Body of pancreas (tissue), 4 donors: ENCODE results near the gene BRMS1. TPM values are rescaled to one million over a fixed set of nuclear protein-coding genes. Genes with fewer than 3 reads are reported as not detected.

Experiments used
- ATAC-seq: fragments of 150-250 bp; one replicate; pipeline ENCODE4 v1.9.1; 2016
- DNase-seq, 4 donors: peaks; one replicate each; pipeline ENCODE4 v3.0.0-alpha.2; 2019
- H3K27ac ChIP-seq, 4 donors: fragments of 200-600 bp; sonication (generic); 1 replicate in 3 of 4; 2 replicates in 1 of 4; pipeline versions ENCODE4 v1.5.1 to v1.6.1; 2016 to 2019; ENCODE audit warnings: mild to moderate bottlenecking in 1 of 4, mixed read lengths in 1 of 4, moderate library complexity in 1 of 4
- H3K27me3 ChIP-seq, 2 donors: fragments of 200-600 bp; sonication (generic); one replicate each; pipeline ENCODE4 v1.6.0; 2016; ENCODE audit warnings: mild to moderate bottlenecking in 1 of 2
- H3K36me3 ChIP-seq, 2 donors: fragments of 200-600 bp; sonication (generic); replicated peaks in 1 of 2; 2 replicates each; pipeline ENCODE4 v1.5.1; 2016; ENCODE audit warnings: low read depth in 2 of 2; ENCODE audit not compliant: insufficient read depth in 1 of 2
- H3K4me1 ChIP-seq: fragments of 200-600 bp; sonication (generic); one replicate; pipeline ENCODE4 v1.6.0; 2016
- H3K4me3 ChIP-seq, 2 donors: fragments of 200-600 bp; sonication (generic); 1 replicate in 1 of 2; 2 replicates in 1 of 2; pipeline ENCODE4 v1.5.1; 2016 to 2019
- H3K9me3 ChIP-seq, 3 donors: fragments of 200-600 bp; sonication (generic); 1 replicate in 2 of 3; 2 replicates in 1 of 3; pipeline ENCODE4 v1.5.1; 2016
- POLR2A ChIP-seq, 3 donors: fragments of 450-650 bp; IDR thresholded peaks; one replicate each; pipeline ENCODE4 v1.6.1; 2016; ENCODE audit warnings: antibody characterized with exemption in 3 of 3, mild to moderate bottlenecking in 2 of 3
- WGBS, 2 donors: methylation state at CpG; one replicate each; pipeline ENCODE4 v1.1.5; 2017; 5-methylcytosine and 5-hydroxymethylcytosine counted together
- intact Hi-C: fragments of 100-400 bp; cut with DNase I; formaldehyde crosslinking; loops from one replicate; pipeline ENCODE4 v1.15.1; 2023
- total RNA-seq, 2 donors: library from RNA; depleted of rRNA; stranded (reverse); fragments of >200 nt; gene quantifications; one replicate each; pipeline ENCODE4 v1.1.0, GENCODE V29; 2016
- TF ChIP-seq, protein P1 (sequence below), 7 experiments: fragments of 450-650 bp in 4 of 7; fragments of 200-600 bp in 3 of 7; sonication (generic) in 3 of 7; IDR thresholded peaks; one replicate each; pipeline ENCODE4 v1.5.1; 2016 to 2019; ENCODE audit warnings: antibody characterized with exemption in 7 of 7

BRMS1 gene
- total RNA-seq, 2 donors from 2014 or later: 19.4 to 23.1 TPM

DNA sequence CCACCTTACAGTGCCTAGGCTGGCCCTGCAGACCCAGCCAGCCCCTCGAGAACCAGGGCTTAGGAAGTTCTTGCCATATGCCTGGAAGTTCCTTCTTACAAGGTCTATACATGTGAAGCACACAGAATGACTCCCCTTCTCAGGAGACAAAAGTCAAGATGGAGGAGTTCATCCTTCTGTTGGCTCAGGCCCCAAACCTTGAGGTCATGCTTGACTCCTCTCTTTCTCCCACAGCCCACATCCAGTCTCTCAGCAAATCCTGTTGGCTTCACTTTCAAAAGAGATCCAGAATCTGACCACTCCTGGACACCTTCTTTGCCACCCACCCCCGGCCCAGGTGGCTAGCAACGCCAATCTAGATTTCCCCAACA lies 26.3 kb downstream of the BRMS1 start:
- TF ChIP-seq, protein P1, sequence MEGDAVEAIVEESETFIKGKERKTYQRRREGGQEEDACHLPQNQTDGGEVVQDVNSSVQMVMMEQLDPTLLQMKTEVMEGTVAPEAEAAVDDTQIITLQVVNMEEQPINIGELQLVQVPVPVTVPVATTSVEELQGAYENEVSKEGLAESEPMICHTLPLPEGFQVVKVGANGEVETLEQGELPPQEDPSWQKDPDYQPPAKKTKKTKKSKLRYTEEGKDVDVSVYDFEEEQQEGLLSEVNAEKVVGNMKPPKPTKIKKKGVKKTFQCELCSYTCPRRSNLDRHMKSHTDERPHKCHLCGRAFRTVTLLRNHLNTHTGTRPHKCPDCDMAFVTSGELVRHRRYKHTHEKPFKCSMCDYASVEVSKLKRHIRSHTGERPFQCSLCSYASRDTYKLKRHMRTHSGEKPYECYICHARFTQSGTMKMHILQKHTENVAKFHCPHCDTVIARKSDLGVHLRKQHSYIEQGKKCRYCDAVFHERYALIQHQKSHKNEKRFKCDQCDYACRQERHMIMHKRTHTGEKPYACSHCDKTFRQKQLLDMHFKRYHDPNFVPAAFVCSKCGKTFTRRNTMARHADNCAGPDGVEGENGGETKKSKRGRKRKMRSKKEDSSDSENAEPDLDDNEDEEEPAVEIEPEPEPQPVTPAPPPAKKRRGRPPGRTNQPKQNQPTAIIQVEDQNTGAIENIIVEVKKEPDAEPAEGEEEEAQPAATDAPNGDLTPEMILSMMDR (IDR thresholded peaks at IDR 0.05): no peak
- ATAC-seq: no peak
- 63 to 69% methylated on average over 3 of the region's 3 CpGs for WGBS, 2 donors

GRCh38 chr11:66317723-66318599 lies 26.9 kb downstream of the BRMS1 start:
- peaks cover 10% of the 10 kb centered on the region for H3K4me1 ChIP-seq
- TF ChIP-seq POLR2A (IDR thresholded peaks at IDR 0.05): no peak
- TF ChIP-seq, protein P1 (IDR thresholded peaks at IDR 0.05): no peak
- peak overlapping the region in 2 of 4 donors; percentile 65 to 67 for H3K27ac ChIP-seq
- no peak overlapping the region for H3K4me3 ChIP-seq
- WGBS, 2 donors: 49 to 53% methylated on average over 9 to 13 of the region's 16 CpGs
- H3K36me3 ChIP-seq: no peaks in the 10 kb centered on the region
- DNase-seq (peak; percentile 31 to 79 (median 42)), ATAC-seq (peak; percentile 21)
- H3K9me3 ChIP-seq: no peaks in the 10 kb centered on the region
- intact Hi-C loops: no loop called here
- no peaks in the 10 kb centered on the region for H3K27me3 ChIP-seq

More for the DNA sequence above, 26.3 kb downstream of the BRMS1 start:
- Histone ChIP-seq H3K27ac (peak overlapping the region in 2 of 4 donors; percentile 65 to 67), H3K9me3 (no peaks in the 10 kb centered on the region), H3K4me1 (peaks cover 5% of the 10 kb centered on the region), H3K4me3 (no peak overlapping the region), H3K36me3 (no peaks in the 10 kb centered on the region), H3K27me3 (no peaks in the 10 kb centered on the region)
- intact Hi-C loops: no loop called here
- DNase-seq: no peak

DNA sequence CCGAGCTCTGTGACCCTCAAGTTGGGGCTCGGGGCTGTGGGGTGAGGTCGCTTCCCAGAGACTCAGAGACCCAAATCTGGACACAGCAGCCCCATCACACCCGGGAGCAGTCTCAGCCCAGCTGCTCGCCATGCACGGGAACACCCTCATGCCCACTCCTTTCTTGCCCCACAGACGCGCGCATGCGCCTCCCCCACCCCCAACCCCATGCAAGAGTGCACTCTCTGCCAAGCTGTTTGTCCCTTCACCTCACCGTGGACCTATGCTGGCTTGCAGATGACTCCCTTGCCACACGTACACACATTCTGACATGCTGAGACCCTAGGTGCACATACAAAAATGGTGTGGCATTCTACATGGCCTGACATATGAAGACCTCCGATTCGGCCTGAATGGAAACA lies 27.6 kb downstream of the BRMS1 start:
- intact Hi-C loops: no loop called here
- H3K27ac ChIP-seq: peak overlapping the region in 3 of 4 donors; percentile 8 to 67 (median 65)
- no peaks in the 10 kb centered on the region for H3K27me3 ChIP-seq
- DNase-seq (no peak), ATAC-seq (no peak)
- no peak for TF ChIP-seq POLR2A (IDR thresholded peaks at IDR 0.05)
- TF ChIP-seq, protein P1 (IDR thresholded peaks at IDR 0.05): no peak
- no peaks in the 10 kb centered on the region for H3K9me3 ChIP-seq
- 40 to 48% methylated on average over 4 to 14 of the region's 14 CpGs for WGBS, 2 donors
- H3K4me3 ChIP-seq: no peak overlapping the region
- H3K36me3 ChIP-seq: no peaks in the 10 kb centered on the region
- H3K4me1 ChIP-seq: peaks cover 13% of the 10 kb centered on the region

- Histone ChIP-seq H3K36me3 (no peaks in the 10 kb centered on the region), H3K27me3 (no peaks in the 10 kb centered on the region), H3K27ac (peak within 1 kb of the TSS in 3 of 4 donors; percentile 8 to 67 (median 65)), H3K4me1 (peaks cover 18% of the 10 kb centered on the region), H3K9me3 (no peaks in the 10 kb centered on the region), H3K4me3 (no peak within 1 kb of the TSS)
- 49% methylated on average over 13 of the region's 29 CpGs; no CpG with 5 or more reads in 1 of the 2 donors for WGBS, 2 donors
- TF ChIP-seq, protein P1 (IDR thresholded peaks at IDR 0.05): no peak
- TF ChIP-seq POLR2A (IDR thresholded peaks at IDR 0.05): no peak
- DNase-seq (peak in 1 of 4 donors; percentile 40), ATAC-seq (no peak)
- intact Hi-C loops: no loop called here
Measured at GRCh38 chr11:66316849-66317251, 28.1 kb downstream of the BRMS1 start, which contains the start of gene CD248. TSS of gene CD248 (minus strand) at chr11:66317044. CDS start at chr11:66317027, 17 bp downstream.
